Tibial artery (tissue), 4 donors: Measurements from ENCODE around the gene NAXD.
A peak's percentile ranks its signal among the peaks of the same experiment; 100 is the strongest.

Source experiments
- DNase-seq, 2 donors: peaks; one replicate each; pipeline ENCODE4 v3.0.0-alpha.2; 2019
- H3K27ac ChIP-seq, 2 donors: fragments of 200-600 bp; sonication (generic) in 1 of 2; 1 replicate in 1 of 2; 2 replicates in 1 of 2; pipeline ENCODE4 v1.5.1; 2018 to 2019; ENCODE audit warnings: mild to moderate bottlenecking in 1 of 2
- H3K27me3 ChIP-seq, 2 donors: fragments of 200-600 bp; sonication (generic) in 1 of 2; one replicate each; pipeline versions ENCODE4 v1.5.1 to v1.6.0; 2016 to 2019
- H3K36me3 ChIP-seq, 3 donors: fragments of 200-600 bp; sonication (generic) in 2 of 3; one replicate each; pipeline ENCODE4 v1.5.1; 2016 to 2019; ENCODE audit warnings: mild to moderate bottlenecking in 2 of 3
- H3K4me1 ChIP-seq, 4 donors: fragments of 200-600 bp; sonication (generic) in 2 of 4; 1 replicate in 3 of 4; 2 replicates in 1 of 4; pipeline ENCODE4 v1.5.1; 2016 to 2019
- H3K4me3 ChIP-seq, 2 donors: fragments of 200-600 bp; sonication (generic) in 1 of 2; 1 replicate in 1 of 2; 2 replicates in 1 of 2; pipeline ENCODE4 v1.5.1; 2018 to 2019; ENCODE audit warnings: mild to moderate bottlenecking in 2 of 2
- H3K9me3 ChIP-seq, 3 donors: fragments of 200-600 bp; sonication (generic) in 1 of 3; one replicate each; pipeline ENCODE4 v1.5.1; 2016 to 2019
- CTCF ChIP-seq, 2 experiments: fragments of 200-600 bp in 1 of 2; fragments of 450-650 bp in 1 of 2; IDR thresholded peaks; one replicate each; pipeline ENCODE4 v1.5.1; 2017 to 2019; ENCODE audit warnings: antibody characterized with exemption in 2 of 2, mild to moderate bottlenecking in 1 of 2, moderate library complexity in 1 of 2
- intact Hi-C: fragments of 100-400 bp; cut with DNase I; formaldehyde crosslinking; loops from one replicate; pipeline ENCODE4 v1.15.0; 2023; ENCODE audit warnings: low total_unique reads

The NAXD gene

DNA sequence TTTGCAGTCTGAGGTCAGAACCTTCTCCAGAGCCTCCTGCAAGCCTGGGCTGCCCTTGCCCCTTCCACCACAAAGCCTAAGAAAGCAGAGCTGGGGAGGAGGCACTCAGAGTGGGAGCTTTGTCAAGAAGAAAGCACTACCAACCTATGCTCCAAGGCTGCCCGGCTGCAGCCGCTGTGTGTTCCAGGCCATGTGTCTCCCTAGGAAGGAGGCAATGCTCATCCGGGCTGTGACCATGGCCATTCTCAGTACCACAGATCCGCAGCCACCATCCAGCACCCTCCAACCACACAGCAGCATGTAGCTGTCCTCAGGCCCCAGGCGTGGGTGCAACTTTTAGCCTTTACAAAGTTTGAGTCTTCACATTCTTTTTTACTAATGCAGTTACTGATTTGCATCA lies 68.6 kb downstream of the NAXD start:
- intact Hi-C loops: no loop called here
- Histone ChIP-seq H3K4me3 (no peak overlapping the region), H3K4me1 (peaks cover 0 to 5% (median 0%) of the 10 kb centered on the region in 4 donors), H3K36me3 (peaks cover 31 to 86% (median 65%) of the 10 kb centered on the region in 3 donors), H3K27me3 (no peaks in the 10 kb centered on the region), H3K27ac (peak overlapping the region in 1 of 2 donors; percentile 48), H3K9me3 (no peaks in the 10 kb centered on the region)
- DNase-seq: no peak
- no peak for TF ChIP-seq CTCF (IDR thresholded peaks at IDR 0.05)

DNA sequence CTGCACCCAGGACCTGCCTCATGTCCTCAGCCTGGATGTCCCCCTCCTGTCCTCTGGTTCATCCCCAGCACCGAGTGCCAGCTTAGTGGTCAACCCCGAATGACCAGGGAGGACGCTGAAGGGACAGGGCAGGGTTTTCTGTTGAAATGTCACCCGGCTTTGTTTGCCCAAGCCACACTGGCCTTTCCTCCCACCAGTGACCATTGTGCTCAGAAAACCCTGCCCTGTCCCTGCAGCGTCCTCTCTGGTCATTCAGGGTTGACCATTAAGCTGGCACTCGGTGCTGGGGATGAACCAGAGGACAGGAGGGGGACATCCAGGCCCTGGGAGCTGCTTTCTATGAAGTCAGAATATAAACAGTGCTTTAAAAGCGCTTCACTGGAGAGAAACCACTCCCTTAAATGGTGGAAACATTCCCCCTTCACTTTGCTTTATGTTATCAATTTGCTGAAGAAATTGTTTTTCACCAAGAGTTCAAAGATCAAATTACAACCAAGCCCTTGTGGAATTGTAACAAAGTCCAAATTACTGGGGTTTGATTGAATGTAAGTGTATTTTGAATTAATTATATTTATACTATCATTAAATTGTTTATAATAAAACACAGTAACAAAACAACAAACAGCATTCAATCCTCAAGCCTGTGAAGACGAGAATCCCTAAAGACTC lies 69.2 kb downstream of the NAXD start:
- H3K27me3 ChIP-seq: no peaks in the 10 kb centered on the region
- peaks cover 26 to 88% (median 66%) of the 10 kb centered on the region in 3 donors for H3K36me3 ChIP-seq
- intact Hi-C loops: no loop called here
- peaks cover 0 to 5% (median 0%) of the 10 kb centered on the region in 4 donors for H3K4me1 ChIP-seq
- TF ChIP-seq CTCF (IDR thresholded peaks at IDR 0.05): no peak
- no peaks in the 10 kb centered on the region for H3K9me3 ChIP-seq
- DNase-seq: no peak
- H3K4me3 ChIP-seq: no peak overlapping the region
- H3K27ac ChIP-seq: peak overlapping the region; percentile 33 to 48

DNA sequence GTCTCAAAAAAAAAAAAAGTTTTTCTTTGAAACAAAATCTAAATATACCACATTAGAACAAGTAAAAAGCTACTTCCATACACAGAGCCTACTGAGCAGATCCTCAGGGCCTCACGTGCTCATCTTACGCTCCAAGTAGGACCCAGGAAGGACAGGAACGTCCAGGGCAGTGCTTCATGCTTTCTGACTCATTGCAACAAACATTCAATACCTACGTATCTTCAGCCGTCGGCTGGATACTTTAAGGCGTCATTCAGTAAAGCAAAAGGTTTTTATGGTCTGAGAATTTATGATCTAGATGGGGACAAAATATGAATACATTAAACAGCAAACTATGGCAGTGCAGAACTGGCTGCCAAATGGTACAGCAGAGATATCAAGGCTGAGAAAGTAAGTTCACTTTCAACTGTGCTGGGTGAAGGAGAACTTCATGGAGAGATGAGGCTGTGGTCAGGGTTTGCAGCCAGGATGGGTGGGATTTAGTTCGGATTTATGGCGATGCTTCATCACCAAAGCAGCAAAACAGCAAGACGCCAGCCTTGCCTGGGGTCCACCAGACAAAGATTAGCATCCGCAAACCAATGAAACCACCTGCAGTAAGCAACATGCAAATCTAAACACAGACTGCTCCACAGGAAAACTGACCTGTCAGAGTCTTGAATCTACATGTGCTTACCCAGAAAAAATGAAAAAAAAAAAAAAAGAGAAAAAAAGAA lies 70.1 kb downstream of the NAXD start:
- peaks cover 22 to 93% (median 65%) of the 10 kb centered on the region in 3 donors for H3K36me3 ChIP-seq
- H3K9me3 ChIP-seq: no peaks in the 10 kb centered on the region
- no peak for TF ChIP-seq CTCF (IDR thresholded peaks at IDR 0.05)
- intact Hi-C loops: no loop called here
- peaks cover 0 to 13% (median 0%) of the 10 kb centered on the region in 4 donors for H3K4me1 ChIP-seq
- H3K27ac ChIP-seq: peak overlapping the region; percentile 33 to 48
- no peak overlapping the region for H3K4me3 ChIP-seq
- peak in 1 of 2 donors; percentile 75 for DNase-seq
- H3K27me3 ChIP-seq: no peaks in the 10 kb centered on the region

DNA sequence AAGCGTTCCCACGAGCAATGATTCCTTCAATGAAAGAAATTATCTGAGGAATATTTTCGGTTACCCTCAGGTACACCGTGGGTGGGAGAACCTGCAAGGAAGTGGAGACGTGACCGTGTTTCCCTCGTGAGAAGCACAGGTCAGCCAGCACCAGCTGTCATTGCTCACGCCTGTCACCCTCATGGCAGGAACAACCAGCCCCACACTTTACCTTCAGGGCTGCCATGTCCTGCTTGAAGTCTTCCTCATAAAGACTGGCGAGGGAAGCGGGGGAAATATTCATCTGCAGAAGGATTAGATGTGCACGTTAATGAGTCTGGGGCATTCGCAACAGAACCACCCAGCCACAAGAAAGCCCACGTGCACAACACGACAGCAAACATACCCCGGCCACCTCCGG lies 72.4 kb downstream of the NAXD start:
- no peak overlapping the region for H3K27ac ChIP-seq
- H3K4me3 ChIP-seq: no peak overlapping the region
- intact Hi-C loops: no loop called here
- H3K9me3 ChIP-seq: no peaks in the 10 kb centered on the region
- H3K36me3 ChIP-seq: peaks cover 8 to 77% (median 55%) of the 10 kb centered on the region in 3 donors
- H3K27me3 ChIP-seq: no peaks in the 10 kb centered on the region
- H3K4me1 ChIP-seq: peaks cover 0 to 16% (median 0%) of the 10 kb centered on the region in 4 donors
- no peak for TF ChIP-seq CTCF (IDR thresholded peaks at IDR 0.05)
- DNase-seq: no peak

DNA sequence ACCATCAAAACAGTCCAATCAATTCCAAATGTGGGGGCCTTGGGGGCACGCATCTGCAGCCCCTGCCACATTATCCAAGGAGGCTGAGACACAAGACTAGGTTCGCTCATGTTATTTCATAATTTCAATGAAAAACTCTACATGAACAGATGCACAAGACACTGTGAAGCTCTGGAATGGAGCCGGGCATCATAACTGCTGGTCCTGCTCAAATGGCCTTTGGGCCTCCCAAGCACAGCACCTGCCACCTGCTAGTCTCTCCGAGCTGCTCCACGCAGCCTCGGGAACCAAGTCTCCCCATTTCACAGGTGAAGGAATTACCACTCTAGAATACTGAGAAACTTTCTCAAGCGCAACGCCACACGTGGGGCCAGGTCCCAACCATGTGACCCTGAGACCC lies 73.7 kb downstream of the NAXD start:
- intact Hi-C loops: no loop called here
- Histone ChIP-seq H3K9me3 (no peaks in the 10 kb centered on the region), H3K36me3 (peaks cover 12 to 78% (median 49%) of the 10 kb centered on the region in 3 donors), H3K4me1 (peaks cover 0 to 16% (median 0%) of the 10 kb centered on the region in 4 donors), H3K27me3 (no peaks in the 10 kb centered on the region), H3K4me3 (no peak overlapping the region), H3K27ac (no peak overlapping the region)
- DNase-seq: no peak
- TF ChIP-seq CTCF (IDR thresholded peaks at IDR 0.05): no peak
